Measurements from ENCODE around the gene MAG.

The MAG gene

GRCh38 chr19:35348911-35349611 lies 57.1 kb downstream of the MAG start:
- H3K18ac ChIP-seq (ENCODE audit: low read length), result no peak overlapping the region
- no peak overlapping the region for H3K27ac ChIP-seq (ENCODE audit: low read depth, low read length)
- peaks cover 0 to 5% of the 10 kb centered on the region in 2 experiments for H3K4me1 ChIP-seq (ENCODE audit: control insufficient read depth in 1 of 2, insufficient read depth in 2 of 2, low read length in 2 of 2)
- no peak overlapping the region for H2BK120ac ChIP-seq (ENCODE audit: insufficient read depth, low read length, poor library complexity)
- H3K4me3 ChIP-seq (ENCODE audit: low read depth, low read length), result no peak overlapping the region
- no peak overlapping the region for H4K8ac ChIP-seq (ENCODE audit: low read depth, low read length)
- no peak overlapping the region for H4K91ac ChIP-seq (ENCODE audit: low read depth, low read length)
- H3K23ac ChIP-seq (ENCODE audit: low read length), result no peak overlapping the region
- H2BK12ac ChIP-seq (ENCODE audit: low read length), result no peak overlapping the region
- H3K14ac ChIP-seq (ENCODE audit: low read length), result no peak overlapping the region
- no peak overlapping the region for H3K4me2 ChIP-seq (ENCODE audit: low read length)
- no peak overlapping the region for H3K4ac ChIP-seq (ENCODE audit: low read depth, low read length)
- H3K79me2 ChIP-seq (ENCODE audit: control insufficient read depth, insufficient read depth, low read length, poor library complexity), result no peaks in the 10 kb centered on the region
- no peak overlapping the region for H2AK5ac ChIP-seq (ENCODE audit: low read length)
- no peak overlapping the region for H4K12ac ChIP-seq (ENCODE audit: low read depth, low read length)
- H2AFZ ChIP-seq (ENCODE audit: insufficient read depth, low read length, poor library complexity), result no peak overlapping the region
- no peaks in the 10 kb centered on the region for H3K9me3 ChIP-seq (ENCODE audit: insufficient read depth, low read depth, low read length)
- DNase-seq, result no peak
- no peak overlapping the region for H3K9ac ChIP-seq (ENCODE audit: low read length)
- H2BK5ac ChIP-seq (ENCODE audit: low read depth, low read length, poor library complexity), result no peak overlapping the region
- H3K27me3 ChIP-seq (ENCODE audit: insufficient read depth, low read length), result no peaks in the 10 kb centered on the region
- WGBS (ENCODE audit: extremely low coverage, insufficient coverage, insufficient read length), result no CpG with 5 or more reads among the region's 18 CpGs
- H3K36me3 ChIP-seq (ENCODE audit: control insufficient read depth in 1 of 2, insufficient read depth in 2 of 2, low read length in 2 of 2), result no peaks in the 10 kb centered on the region
- H3K79me1 ChIP-seq (ENCODE audit: low read length), result no peaks in the 10 kb centered on the region

- H3K27me3 ChIP-seq (ENCODE audit: insufficient read depth, low read length), result no peaks in the 10 kb centered on the region
- whole genome bisulfite sequencing (ENCODE audit: extremely low coverage, insufficient coverage, insufficient read length), result no CpG with 5 or more reads among the region's 17 CpGs
These were observed 57.9 kb downstream of the MAG start for GRCh38 chr19:35349614-35350521.

GRCh38 chr19:35350591-35350990 lies 58.6 kb downstream of the MAG start:
- Histone ChIP-seq H2BK12ac (ENCODE audit: low read length) (no peak overlapping the region), H3K9ac (ENCODE audit: low read length) (no peak overlapping the region), H3K79me2 (ENCODE audit: control insufficient read depth, insufficient read depth, low read length, poor library complexity) (no peaks in the 10 kb centered on the region), H3K36me3 (ENCODE audit: control insufficient read depth in 1 of 2, insufficient read depth in 2 of 2, low read length in 2 of 2) (no peaks in the 10 kb centered on the region), H4K8ac (ENCODE audit: low read depth, low read length) (no peak overlapping the region), H3K4ac (ENCODE audit: low read depth, low read length) (no peak overlapping the region), H2BK120ac (ENCODE audit: insufficient read depth, low read length, poor library complexity) (no peak overlapping the region), H3K4me2 (ENCODE audit: low read length) (no peak overlapping the region), H4K91ac (ENCODE audit: low read depth, low read length) (no peak overlapping the region), H2AFZ (ENCODE audit: insufficient read depth, low read length, poor library complexity) (no peak overlapping the region), H3K27ac (ENCODE audit: low read depth, low read length) (no peak overlapping the region), H2AK5ac (ENCODE audit: low read length) (no peak overlapping the region), H2BK5ac (ENCODE audit: low read depth, low read length, poor library complexity) (no peak overlapping the region), H3K14ac (ENCODE audit: low read length) (no peak overlapping the region), H3K18ac (ENCODE audit: low read length) (no peak overlapping the region), H3K4me3 (ENCODE audit: low read depth, low read length) (no peak overlapping the region), H3K9me3 (ENCODE audit: insufficient read depth, low read depth, low read length) (no peaks in the 10 kb centered on the region), H3K79me1 (ENCODE audit: low read length) (no peaks in the 10 kb centered on the region), H3K4me1 (ENCODE audit: control insufficient read depth in 1 of 2, insufficient read depth in 2 of 2, low read length in 2 of 2) (peaks cover 0 to 5% of the 10 kb centered on the region in 2 experiments), H3K23ac (ENCODE audit: low read length) (no peak overlapping the region), H4K12ac (ENCODE audit: low read depth, low read length) (no peak overlapping the region), H3K27me3 (ENCODE audit: insufficient read depth, low read length) (no peaks in the 10 kb centered on the region)
- WGBS (ENCODE audit: extremely low coverage, insufficient coverage, insufficient read length), result no CpG with 5 or more reads among the region's 7 CpGs
- DNase-seq, result no peak

More at GRCh38 chr19:35349614-35350521, 57.9 kb downstream of the MAG start:
- Histone ChIP-seq H3K9ac (ENCODE audit: low read length) (no peak overlapping the region), H2AK5ac (ENCODE audit: low read length) (no peak overlapping the region), H3K79me1 (ENCODE audit: low read length) (no peaks in the 10 kb centered on the region), H2BK12ac (ENCODE audit: low read length) (no peak overlapping the region), H3K4me3 (ENCODE audit: low read depth, low read length) (no peak overlapping the region), H3K27ac (ENCODE audit: low read depth, low read length) (no peak overlapping the region), H3K23ac (ENCODE audit: low read length) (no peak overlapping the region), H3K79me2 (ENCODE audit: control insufficient read depth, insufficient read depth, low read length, poor library complexity) (no peaks in the 10 kb centered on the region), H3K9me3 (ENCODE audit: insufficient read depth, low read depth, low read length) (no peaks in the 10 kb centered on the region), H2BK5ac (ENCODE audit: low read depth, low read length, poor library complexity) (no peak overlapping the region), H2BK120ac (ENCODE audit: insufficient read depth, low read length, poor library complexity) (no peak overlapping the region), H2AFZ (ENCODE audit: insufficient read depth, low read length, poor library complexity) (no peak overlapping the region), H3K4me2 (ENCODE audit: low read length) (no peak overlapping the region), H3K18ac (ENCODE audit: low read length) (no peak overlapping the region), H3K4ac (ENCODE audit: low read depth, low read length) (no peak overlapping the region), H3K36me3 (ENCODE audit: control insufficient read depth in 1 of 2, insufficient read depth in 2 of 2, low read length in 2 of 2) (no peaks in the 10 kb centered on the region), H3K4me1 (ENCODE audit: control insufficient read depth in 1 of 2, insufficient read depth in 2 of 2, low read length in 2 of 2) (peaks cover 0 to 5% of the 10 kb centered on the region in 2 experiments), H3K14ac (ENCODE audit: low read length) (no peak overlapping the region), H4K91ac (ENCODE audit: low read depth, low read length) (no peak overlapping the region), H4K12ac (ENCODE audit: low read depth, low read length) (no peak overlapping the region), H4K8ac (ENCODE audit: low read depth, low read length) (no peak overlapping the region)
- no peak for DNase-seq

GRCh38 chr19:35351411-35352176 lies 59.6 kb downstream of the MAG start:
- no peak overlapping the region for H4K12ac ChIP-seq (ENCODE audit: low read depth, low read length)
- no CpG with 5 or more reads among the region's 47 CpGs for WGBS (ENCODE audit: extremely low coverage, insufficient coverage, insufficient read length)

More at GRCh38 chr19:35351411-35352176, 59.6 kb downstream of the MAG start:
- Histone ChIP-seq H4K91ac (ENCODE audit: low read depth, low read length) (no peak overlapping the region), H3K4me3 (ENCODE audit: low read depth, low read length) (no peak overlapping the region), H4K8ac (ENCODE audit: low read depth, low read length) (no peak overlapping the region), H3K79me1 (ENCODE audit: low read length) (no peaks in the 10 kb centered on the region), H3K23ac (ENCODE audit: low read length) (no peak overlapping the region), H2BK120ac (ENCODE audit: insufficient read depth, low read length, poor library complexity) (no peak overlapping the region), H3K4me1 (ENCODE audit: control insufficient read depth in 1 of 2, insufficient read depth in 2 of 2, low read length in 2 of 2) (peaks cover 0 to 5% of the 10 kb centered on the region in 2 experiments), H2AK5ac (ENCODE audit: low read length) (no peak overlapping the region), H3K27me3 (ENCODE audit: insufficient read depth, low read length) (no peaks in the 10 kb centered on the region), H3K9ac (ENCODE audit: low read length) (no peak overlapping the region), H3K9me3 (ENCODE audit: insufficient read depth, low read depth, low read length) (no peaks in the 10 kb centered on the region), H3K36me3 (ENCODE audit: control insufficient read depth in 1 of 2, insufficient read depth in 2 of 2, low read length in 2 of 2) (no peaks in the 10 kb centered on the region), H2AFZ (ENCODE audit: insufficient read depth, low read length, poor library complexity) (no peak overlapping the region), H3K4me2 (ENCODE audit: low read length) (no peak overlapping the region), H3K18ac (ENCODE audit: low read length) (no peak overlapping the region), H3K14ac (ENCODE audit: low read length) (no peak overlapping the region), H3K4ac (ENCODE audit: low read depth, low read length) (no peak overlapping the region), H2BK12ac (ENCODE audit: low read length) (no peak overlapping the region), H3K27ac (ENCODE audit: low read depth, low read length) (no peak overlapping the region), H2BK5ac (ENCODE audit: low read depth, low read length, poor library complexity) (no peak overlapping the region), H3K79me2 (ENCODE audit: control insufficient read depth, insufficient read depth, low read length, poor library complexity) (no peaks in the 10 kb centered on the region)
- peak in 1 of 2 donors; percentile 28 for DNase-seq
